CD4-positive, alpha-beta T cell treated with Interleukin-6 for 4 hours (primary cell): Measurements from ENCODE around the gene RNF39.
"Not testable (repeated sequence)": the region's sequence is repeated elsewhere in the genome, so short reads cannot be mapped to it uniquely, and the experiment has no call there.

Experiments used
- DNase-seq: peaks from one replicate; pipeline ENCODE4 v3.0.0-alpha.2; 2020; ENCODE audit warnings: mixed read lengths

The RNF39 gene

DNA sequence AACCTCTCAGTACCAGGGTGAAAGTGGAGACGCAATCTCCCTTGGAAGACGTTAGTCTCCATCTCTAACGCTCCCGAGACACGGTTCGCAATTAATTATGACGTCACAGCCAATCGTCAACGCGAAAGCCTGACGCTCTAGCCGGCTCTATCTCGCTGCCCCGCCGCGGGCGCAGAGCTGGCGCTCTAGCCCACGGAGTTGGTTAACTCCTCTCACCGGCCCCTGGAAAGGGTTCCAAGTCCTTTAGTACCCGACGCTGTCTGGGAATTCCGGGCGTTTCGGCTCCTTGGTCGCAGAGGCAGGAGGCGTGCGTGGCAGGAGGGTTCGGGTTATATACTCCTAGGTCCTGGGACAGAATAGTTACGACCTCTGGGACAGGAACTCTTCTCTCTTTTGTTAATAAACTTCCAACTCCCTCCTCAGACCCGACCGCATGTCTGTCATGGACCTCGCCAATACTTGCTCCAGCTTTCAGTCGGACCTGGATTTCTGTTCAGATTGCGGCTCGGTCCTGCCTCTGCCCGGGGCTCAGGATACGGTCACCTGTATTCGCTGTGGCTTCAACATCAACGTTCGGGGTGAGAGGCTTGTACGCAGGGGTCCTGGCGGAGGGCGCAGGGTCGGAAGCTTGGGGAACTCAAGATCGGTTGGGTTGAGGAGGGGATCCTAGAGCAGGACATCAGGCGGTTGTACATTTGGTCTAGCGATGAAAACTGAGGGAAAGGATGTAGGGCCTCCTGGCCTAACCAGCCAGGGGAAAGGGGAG lies 14.3 kb downstream of the RNF39 start, which contains the start of gene POLR1H:
Gene POLR1H, plus strand, starts transcription at position 174 of the 766 bp plus-strand sequence. Its CDS starts 260 bp downstream, at position 434.
- peak; percentile 88 for DNase-seq

DNA sequence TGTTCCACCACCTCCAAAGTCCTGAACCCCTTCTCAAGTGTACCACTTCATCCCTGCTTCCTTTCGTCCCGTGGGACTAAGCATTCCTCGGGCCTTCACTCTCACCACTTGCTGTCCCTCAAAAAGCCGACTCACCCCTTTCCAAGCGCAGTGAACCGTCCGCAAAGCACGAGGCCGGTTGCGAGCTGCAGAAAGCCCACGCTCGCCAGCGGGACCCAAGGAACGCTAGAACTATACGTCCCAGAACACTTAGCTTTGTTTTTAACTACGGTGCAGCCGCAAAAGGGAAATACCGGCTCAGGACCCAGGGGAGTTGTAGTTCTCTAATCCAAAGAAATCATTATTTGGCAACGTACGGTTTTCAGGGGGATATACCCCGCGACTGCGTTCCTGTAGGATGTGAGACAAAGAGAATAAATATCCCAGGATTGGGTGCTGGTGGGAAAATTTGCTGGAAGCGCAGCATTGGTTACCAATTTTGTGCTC lies 14.9 kb downstream of the RNF39 start:
- DNase-seq = peak; percentile 38

DNA sequence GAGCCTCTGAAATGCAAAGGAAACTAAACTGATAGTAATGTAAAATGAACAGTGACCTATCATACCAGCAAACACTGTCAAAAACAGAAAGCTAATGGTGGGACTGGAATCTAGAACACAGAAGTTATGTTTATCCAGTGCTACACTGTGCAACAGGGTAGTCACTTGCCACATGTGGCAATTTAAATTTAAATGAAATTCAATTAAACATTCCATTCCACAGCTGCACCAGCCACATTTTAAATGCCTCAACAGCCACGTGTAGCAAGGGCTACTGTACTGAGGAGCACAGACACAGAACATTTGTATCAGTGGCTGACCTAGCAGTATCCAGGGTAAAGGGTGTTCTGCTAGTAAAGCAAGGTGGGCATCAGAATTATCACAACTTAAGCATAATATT lies 20.1 kb downstream of the RNF39 start:
- no peak for DNase-seq

DNA sequence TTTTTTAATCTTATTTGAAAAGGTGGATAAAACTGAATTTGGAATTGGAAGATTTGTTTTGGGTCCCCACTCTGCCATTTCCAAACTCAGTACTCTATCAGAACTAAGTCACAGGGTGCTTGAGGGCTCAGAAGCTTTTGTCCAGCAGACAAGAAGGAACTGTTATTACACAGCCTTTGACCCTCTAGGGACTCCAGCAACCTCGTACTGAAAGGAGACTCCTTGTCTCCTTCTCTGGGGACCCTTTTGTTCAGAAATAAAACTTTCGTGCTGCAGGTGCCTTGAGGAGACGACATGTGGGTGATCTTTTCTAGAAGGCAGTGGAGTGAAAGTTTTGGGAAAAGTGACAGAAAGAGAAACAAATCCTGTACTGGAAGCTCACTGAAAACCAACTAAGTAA lies 21.9 kb downstream of the RNF39 start:
- DNase-seq = no peak

DNA sequence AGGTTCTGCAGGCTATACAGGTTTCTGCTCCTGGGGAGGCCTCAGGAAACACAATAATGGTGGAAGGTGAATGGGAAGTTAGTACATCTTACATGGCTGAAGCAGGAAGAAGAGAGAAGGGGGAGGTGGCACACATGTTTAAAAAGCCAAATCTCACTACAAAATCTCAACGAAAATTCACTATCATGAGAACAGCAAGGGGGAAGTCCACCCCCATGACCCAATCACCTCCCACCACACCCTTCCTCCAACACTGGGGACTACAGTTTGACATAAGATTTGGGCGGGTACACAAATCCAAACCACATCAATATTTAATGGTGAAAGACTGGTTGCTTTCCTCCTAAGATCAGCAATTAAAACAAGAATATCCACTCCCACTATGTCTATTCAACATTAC lies 28.3 kb downstream of the RNF39 start:
- DNase-seq = no peak

DNA sequence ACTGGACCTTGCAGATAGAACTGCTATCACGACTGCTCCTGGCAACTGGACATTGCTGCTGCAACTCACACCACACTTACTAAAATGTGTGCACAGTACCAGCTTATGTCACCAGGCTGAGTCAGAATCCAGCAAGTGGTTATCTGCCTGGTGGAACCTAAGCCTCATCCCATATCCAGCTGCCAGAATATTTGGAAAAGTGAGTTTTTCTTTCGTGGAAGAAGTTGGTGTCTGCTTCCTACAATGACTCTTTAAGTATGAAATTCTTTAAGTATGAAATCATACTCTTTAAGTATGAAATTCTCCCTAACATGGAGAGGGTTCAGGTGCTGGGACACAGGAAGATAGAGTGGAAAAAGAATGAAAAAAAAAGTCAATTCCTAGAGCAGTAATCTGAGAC lies 30.9 kb downstream of the RNF39 start:
- DNase-seq = no peak

DNA sequence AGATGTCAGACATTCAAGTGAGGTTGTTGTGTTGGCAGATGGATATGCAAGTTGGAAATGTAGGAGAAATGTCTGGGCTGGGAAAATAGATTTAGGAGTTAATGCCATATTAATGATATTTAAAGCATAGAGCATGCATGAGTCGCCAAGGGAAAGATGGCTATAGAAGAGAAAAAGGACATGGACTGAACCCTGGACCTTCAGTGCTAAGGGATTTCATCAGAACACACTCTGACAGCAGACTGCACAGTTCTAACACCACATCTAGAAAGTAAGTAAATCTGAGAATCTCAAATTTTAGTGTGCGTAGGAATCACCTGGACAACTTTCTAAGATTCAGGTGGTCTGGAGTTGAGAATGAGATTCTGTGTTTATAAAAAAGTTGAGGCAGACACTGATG lies 31.8 kb downstream of the RNF39 start:
- no peak for DNase-seq

DNA sequence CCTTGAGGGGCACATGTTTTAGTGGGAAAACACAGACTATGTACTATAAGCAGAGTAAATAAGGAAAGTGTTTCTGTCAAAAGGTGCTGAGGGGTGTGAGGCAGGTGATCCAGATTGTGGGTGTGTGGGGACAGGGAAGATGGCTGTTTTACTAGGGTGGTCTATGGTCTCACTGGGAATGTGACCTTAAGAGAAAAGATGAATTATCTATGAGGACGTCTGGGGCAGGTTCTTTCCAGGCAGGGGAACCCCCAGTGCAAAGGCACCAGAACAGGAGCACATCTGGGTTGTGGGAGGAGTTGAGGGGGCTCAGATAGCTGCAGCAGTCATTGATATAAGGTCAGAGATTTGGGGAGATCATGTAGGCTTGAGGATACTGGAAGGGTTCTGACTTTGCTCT lies 32.7 kb downstream of the RNF39 start:
- no peak for DNase-seq

DNA sequence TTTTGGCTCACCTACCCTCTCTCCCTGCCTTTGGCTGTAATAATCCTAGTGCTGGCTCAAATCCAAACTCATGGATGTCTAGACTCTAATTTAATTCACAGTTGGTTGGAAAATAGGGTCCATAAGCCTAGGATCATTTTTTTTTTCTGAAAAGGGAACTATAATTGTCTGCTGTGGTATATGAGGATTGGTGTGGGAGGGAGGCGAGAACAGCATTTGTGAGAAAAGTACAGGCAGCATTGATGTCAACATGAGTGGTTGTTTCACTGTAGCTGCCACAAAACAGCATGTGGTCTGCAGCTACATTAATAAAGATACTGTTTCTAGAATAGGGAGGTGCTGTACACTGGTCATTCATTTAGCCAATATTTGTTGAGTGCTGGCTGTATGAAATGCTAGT lies 33.1 kb downstream of the RNF39 start:
- DNase-seq = no peak

DNA sequence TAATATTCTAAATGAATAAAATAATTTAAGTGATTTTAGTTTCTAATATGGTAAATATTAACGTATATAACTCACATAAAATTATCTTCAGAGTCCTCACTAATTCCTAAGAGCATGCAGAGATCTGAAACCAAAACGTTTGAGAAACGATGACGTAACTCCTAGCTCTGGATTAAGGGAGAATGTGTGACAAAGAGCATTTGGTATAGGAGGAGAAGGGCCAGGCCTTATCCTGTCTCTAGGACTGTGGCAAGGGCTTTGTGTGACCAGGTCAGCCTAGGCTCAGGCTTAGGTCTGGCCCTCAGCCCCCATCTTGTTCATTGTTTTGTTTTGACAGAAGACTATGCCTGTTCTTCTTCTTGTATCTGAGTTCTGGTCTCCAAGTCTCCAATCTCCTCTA lies 33.7 kb downstream of the RNF39 start:
- DNase-seq = no peak

DNA sequence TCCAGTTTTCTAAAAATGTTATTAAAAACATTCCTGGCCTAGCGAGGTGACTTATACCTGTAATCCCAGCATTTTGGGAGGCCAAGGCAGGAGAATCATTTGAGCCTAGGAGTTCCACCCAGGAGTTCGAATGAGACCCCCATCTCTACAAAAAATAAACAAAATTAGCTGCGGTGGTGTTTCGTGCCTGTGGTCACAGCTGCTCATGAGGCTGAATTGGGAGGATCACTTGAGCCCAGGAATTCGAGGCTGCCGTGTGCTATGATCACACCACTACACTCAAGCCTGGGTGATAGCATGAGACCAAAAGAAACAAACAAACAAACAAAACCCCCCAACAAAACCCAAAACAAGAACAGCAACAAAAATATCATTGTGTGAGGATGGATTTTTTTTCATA lies 34.3 kb downstream of the RNF39 start:
- DNase-seq = no peak

DNA sequence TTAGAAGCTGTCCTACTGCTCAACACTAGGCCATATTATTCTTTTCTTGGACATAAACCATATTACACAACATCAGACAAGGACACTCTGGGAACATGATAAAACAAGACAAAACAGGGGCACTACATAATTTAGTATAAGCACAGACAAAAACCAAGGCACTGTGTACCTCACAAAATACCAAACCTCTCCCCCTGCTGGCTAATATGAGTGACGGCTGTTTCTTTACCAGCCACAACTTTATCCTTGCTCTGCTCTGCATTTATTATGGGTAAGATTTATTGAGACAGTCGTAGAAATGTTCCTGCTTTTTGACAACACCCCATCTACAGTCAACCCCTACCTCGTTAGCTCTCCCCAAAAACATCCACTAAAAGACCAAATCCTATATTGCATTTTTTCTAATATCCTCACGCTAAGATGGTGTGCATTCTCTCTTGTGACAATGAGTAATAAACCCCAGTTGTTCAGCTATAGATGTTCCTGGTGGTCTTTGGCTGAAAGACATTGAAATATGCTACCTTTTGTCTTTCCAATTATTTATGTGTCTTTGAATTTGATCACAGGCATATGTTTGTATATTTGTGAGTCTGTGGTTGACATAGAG lies 38.3 kb downstream of the RNF39 start:
- DNase-seq = no peak

DNA sequence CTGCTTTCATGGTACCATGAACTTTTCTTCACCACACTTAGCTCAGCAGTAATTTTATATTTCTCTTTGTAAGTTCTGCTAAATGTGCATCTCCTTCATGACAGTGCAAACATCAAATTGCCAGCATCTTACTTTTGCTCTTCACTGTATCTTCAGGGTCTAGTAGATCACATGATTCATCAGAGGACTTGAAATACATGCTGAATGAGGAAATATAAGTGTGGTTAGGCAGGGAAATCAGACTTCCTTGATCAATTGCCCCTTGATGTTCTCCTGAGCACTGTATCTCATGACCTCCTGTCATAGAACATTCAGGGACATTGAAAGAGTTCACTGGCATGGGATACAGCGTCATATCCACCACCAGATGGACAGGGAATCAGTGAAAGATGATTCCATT lies 39.8 kb downstream of the RNF39 start:
- DNase-seq = no peak

DNA sequence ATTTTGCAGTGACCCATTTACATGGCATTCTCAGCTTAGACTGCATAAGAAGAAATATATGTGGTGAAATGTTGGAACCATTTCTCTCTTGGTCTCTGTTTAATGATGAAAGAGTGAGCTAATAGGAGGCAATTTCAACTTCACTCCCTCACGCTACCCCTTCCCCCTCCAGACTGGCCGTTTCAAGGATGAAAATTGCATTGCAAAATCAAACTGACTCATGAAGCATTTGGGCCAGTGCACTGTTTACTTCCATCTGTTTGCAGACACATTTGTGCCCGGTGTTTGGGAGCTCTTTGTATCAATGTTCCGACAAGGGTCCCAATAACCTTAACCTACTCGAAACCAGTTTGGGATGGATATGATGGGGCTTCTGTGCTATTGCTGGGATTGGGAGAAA lies 42.1 kb downstream of the RNF39 start:
- not testable (repeated sequence) for DNase-seq

DNA sequence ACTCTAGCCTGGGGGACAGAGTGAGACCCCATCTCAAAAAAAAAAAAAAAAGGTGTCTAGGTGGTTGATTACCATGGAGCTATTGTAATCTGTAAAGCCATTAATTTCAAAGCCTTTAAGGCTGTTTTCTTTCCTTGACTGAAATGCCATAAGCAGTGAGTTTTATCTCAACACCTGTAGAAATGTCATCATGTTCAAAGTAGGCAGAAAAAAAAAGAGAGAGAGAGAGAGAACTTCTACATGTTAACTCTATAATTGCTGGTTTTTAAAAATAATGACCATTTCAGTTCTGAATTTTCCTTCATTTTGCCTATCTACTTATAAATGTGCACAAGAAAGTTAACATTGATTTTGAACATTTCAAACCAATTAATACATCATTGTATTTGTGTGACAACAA lies 44.2 kb downstream of the RNF39 start:
- DNase-seq = no peak

DNA sequence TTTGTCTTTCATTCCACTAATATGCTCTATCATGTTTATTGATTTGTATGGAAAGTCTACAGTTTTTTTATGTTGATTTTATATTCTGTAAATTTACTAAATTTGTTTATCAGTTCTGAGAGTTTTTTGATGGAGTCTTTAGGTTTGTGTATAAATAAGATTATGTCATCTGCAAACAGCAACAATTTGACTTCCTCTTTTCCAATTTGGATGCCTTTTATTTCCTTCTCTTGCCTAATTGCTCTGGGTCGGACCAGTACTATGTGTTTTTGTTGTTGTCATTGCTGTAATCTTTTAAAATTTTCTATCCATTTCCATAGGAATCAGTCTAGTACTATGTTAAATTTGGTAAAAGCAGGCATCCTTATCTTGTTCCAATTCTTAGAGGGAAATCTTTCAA lies 46.0 kb downstream of the RNF39 start:
- DNase-seq = no peak

DNA sequence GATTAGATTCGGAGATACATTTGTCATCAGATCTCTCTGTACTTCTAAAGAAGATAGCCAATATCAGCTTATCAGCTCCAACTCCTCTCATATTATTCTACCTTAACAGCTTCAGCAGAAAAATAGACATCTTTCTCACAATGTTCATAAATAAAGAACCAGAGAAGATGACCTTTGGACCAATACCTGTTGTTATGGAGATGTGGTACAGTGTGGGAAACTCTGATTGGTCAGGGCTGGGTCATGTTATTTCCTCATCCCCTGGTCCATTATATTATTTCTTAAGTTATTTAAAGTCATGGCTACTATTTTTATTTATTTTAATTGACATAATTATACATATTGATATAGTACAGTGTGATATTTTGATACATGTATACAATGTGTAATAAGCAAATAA lies 50.4 kb downstream of the RNF39 start:
- no peak for DNase-seq

DNA sequence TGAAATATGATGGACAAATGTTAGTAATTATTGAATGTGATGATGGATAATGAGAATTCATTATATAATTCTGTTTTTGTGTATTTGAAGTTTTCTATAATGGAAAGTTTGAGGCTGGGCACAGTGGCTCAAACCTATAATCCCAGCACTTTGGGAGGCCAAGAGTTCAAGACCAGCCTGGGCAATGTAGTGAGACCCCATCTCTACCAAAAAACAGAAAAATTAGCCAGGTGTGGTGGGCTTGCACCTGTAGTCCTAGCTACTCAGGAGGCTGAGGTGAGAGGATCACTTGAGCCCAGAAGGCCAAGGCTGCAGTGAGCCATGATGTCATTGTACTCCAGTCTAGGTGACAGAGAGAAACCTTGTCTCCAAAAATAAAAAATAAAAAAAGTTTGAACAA lies 52.9 kb downstream of the RNF39 start:
- DNase-seq = not testable (repeated sequence)

DNA sequence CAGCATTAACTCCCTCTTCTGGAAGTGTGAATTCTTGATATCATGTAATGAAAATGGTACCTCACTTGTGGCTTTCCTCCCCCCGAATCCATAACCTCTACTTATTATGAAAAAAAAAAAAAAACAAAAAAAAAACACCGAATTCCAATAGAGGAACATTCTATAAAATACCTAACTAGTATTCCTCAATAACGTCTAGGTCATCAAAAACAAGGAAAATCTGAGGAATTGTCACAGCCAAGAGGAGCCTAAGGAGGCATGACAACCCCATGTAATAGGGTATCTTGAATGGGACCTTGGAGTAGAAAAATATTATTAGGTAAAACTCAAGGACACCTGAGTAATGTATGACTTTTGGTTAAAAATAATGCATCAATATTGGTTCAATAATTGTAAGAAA lies 53.4 kb downstream of the RNF39 start:
- DNase-seq = no peak

DNA sequence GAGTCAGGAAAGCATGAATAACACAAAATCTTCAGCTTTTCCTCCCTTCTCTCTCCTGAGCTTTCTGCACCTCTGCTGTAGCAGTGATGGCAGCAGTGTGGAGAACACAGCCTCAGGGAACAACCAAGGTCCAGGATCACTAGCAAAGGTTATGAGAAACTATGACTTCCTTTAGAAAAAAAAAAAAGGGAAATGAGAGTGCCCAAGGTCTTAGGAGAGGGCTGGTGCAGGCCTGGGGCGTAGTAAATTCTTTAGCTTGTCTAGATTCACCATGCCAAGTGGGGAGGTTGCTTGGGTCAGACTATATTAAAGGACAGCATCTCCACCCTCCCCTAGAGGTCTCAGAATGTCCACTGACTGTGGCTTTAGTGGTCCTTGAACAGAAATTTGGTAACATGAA lies 54.9 kb downstream of the RNF39 start:
- DNase-seq = no peak
